HG03175 (cell line): ENCODE measurements around the gene CSF3R.
"Not testable (repeated sequence)": the region's sequence is repeated elsewhere in the genome, so short reads cannot be mapped to it uniquely, and the experiment has no call there.

Source experiments
- ATAC-seq: cut with Tn5 transposase; IDR thresholded peaks from one replicate; pipeline ENCODE4 v1.9.1; 2021; ENCODE audit warnings: mild to moderate bottlenecking, moderate library complexity; ENCODE audit not compliant: unreplicated experiment

CSF3R gene

DNA sequence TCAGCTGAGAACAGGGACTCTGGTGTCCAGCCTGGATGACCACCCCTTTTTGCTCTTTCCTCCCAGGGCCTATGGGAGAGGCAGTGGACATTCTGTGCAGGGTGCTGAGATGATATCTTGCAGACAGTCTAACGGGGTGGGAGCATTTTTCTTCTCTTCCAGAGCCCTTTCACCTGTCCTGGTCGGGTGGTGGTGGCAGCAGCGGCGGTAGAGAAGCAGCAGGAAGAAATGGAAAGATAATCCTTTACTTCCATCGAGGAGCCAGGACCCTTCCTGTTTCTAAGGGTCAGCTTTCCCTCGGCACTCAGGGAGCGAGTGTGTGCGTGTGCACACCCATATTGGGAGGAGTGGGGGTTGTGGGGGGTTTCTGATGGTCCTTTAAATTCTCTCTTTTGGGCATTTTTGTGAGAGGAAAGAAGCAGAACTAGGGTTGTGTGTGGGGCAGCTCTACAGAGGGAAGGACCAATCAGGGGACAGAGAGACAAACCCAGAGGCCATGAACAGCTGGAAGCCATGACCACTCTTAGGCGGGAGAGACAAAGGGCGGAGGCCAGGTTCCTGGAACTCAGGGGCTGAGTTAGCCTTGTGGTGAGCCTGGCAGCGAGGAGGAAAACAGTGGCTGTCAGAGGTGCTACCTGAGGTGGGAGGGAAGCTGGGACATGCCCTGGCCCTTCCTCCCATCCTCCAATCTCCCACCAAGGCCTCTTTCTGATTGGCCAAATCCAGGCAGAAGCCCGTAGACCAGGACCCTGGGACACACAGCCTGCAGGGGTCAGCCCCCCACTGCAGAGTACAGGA is 31.2 kb upstream of the CSF3R start:
- ATAC-seq: no peak

DNA sequence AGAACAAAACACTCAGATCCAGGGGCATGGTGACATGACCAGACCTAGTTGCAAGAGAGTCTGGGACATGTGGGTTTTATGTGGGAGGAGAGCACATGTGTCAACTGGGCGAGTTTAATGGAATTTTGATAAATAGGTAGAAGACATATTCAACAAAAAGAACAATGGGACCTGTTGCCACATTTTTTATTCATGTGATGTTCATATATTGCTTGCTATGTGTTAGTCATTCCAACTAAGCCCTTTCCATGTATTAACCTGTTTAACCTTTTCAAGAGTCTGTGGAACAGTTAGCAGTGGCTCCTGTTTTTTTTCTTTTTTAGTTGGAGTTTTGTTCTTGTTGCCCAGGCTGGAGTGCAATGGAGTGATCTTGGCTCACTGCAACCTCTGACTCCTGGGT is 30.1 kb upstream of the CSF3R start:
- no peak for ATAC-seq

DNA sequence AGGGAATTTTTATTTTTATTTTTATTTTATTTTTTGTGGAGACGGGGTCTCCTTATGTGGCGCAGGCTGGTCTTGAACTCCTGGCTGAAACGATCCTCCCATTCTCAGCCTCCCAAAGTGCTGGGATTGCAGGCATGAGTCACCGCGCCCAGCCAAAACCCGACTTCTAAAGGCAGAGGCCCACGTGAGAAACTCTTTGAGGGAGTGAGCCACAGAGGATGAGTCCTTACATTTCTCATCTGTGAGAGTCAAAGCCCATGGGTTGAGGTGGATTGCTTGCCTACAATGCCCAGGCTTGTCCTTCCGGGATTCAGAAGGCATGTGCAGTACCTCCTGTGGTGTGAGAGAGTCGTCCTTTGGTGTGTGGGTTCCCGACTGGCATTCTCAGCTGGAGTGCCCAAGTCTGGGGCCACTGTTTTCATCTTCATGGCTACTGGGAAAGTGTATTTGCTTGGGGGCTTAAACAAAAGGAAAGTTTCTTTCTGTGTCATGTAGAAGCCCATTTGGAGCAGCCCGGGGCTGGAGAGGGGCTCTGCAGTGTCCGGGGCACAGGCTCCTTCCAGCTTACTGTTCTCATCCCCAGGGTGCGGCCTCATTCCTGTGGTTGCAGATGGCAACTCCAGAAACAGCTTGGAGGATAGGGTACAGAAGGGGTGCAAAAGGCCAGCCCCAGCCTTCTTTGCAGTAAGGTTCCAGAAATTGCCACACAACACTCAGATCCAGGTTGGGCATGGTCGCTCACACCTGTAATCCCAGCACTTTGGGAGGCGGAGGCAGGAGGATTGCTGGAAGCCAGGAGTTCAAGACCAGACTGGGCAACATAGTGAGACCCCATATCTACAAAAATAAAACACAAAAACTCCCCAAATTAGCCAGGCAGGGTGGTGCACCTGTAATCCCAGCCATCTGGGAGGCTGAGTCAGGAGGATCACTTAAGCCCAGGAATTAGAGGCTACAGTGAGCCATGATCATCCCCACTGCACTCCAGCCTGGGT is 29.4 kb upstream of the CSF3R start:
- ATAC-seq: no peak

DNA sequence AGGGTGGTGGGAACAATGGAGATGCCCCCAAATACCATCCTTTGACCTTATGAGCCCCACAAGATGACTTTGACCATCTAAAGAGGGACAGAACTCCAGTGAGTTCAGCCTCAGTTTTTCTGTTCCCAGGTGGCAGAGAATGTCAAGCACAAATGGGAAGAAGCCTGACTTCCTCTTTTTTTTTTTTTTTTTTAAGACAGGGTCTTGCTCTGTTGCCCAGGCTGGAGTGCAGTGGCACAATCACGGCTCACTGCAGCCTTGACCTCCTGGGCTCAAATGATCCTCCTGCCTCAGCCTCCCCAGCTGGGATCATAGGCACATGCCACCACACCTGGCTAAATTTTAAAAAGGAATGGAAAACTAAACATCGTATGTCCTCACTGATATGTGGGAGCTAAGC is 28.5 kb upstream of the CSF3R start:
- not testable (repeated sequence) for ATAC-seq

DNA sequence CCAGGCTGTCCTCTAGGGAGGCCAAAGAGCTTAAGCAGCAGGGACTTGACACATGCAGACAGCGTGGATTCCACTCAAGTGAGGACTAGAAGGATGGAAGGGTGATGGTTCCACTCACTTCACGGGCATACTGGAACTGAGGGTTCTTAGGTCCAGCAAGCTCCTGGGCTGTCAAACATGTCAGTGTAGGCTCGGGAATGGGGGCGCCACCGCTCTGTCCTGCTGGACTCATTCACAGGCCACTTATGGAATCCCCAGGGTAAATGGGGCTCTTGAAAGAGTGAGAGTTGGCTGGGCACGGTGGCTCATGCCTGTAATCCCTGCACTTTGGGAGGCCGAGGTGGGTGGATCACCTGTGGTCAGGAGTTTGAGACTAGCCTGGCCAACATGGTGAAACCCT is 27.7 kb upstream of the CSF3R start:
- ATAC-seq: no peak

DNA sequence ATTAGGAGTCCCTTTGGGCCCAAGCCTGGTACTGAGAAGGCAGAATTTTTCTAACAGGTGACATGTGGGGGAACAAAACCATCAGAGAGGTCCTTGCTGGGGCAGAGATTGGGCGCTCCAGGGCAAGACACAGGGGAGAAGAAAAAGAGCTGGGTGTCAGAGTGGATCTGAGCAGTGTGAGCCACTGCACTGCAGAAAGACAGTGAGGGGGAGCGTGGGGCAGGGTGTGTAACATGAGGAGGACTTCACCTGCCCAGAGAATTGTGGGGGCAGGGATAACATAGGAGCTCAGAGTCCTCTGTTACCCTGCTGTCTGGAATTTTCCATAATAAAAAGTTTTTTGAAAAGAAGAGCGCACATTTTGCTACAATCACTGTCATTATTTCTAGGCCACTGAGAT is 25.5 kb upstream of the CSF3R start:
- no peak for ATAC-seq

DNA sequence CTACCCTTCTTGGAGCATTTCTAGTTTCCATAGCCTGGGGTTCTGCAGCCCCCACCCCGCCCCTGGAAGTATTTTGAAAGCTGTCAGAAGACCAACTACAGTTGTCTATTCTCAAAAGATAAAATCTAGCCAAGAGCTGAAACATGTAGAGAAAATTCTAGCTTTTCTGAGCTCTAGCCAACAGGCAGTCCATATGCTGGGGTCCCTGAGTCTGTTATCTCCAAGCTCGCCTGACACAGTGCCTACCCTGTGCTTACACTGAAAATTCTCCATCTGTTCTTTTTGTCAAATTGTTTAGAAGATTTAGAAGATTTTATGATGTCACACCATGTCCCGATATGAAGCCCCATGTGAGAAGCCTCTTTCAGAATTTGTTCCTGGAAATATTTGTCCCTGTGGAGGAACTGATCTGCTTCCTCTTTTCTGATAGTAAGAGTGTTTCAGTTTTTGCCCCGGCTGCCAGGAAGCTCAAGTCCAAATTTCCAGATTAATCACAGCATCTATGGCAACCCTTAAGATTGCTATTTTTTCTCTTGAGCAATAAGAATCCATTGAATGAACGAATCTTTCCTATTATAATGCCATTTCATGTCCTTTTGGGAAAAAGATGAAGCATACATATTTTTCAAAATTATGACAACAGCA is 23.7 kb upstream of the CSF3R start:
- ATAC-seq: no peak

DNA sequence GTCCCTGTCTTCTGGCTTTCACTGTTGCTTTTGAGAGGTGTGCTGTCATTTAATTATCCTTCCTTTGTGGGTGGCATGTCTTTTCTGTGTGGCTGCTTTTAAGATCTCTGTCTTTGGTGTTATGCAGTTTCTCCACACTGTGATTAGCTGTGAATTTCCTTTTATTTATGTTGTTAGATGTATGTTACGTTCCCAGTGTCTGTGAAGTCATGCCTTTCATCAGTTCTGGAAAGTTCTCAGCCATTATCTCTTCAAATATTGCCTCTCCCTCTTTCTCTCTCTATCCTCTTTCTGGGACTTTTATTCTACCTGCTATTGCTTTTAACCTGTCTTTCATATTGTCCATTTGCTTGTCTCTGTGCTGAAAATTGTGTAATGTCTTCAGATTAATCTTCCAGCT is 21.0 kb upstream of the CSF3R start:
- ATAC-seq: no peak

DNA sequence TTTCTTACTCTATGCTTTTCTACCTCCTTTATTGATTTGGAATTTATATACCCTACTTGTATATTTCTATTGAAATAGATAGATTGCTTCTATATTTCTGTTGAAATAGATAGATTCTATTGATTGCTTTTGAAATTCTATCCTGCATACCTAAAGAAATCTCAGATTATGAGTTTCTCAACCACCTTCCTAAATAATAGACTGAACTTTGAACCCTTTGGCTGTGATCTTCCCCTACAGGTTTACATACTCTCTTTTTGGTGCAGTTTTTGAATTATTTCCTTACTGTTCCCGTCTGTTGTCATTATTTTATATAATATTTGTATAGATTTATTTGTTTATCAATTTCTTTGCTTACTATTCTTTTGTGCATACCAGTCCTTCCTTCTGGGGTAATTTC is 20.4 kb upstream of the CSF3R start:
- ATAC-seq: no peak

DNA sequence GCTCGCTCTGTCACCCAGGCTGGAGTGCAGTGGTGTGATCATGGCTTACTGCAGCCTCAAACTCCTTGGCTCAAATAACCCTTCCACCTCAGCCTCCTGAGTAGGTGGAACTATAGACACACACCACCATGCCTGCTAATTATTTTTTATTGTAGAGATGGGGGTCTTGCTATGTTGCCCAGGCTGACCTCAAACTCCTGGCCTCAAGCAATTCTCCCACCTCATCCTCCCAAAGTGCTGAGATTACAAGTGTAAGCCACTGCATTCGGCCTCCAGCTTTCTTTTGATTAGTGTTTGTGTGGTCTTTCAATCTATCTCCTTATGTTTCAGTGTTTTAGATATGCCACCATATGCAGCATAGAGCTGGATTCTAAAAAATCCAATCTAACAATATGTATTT is 19.9 kb upstream of the CSF3R start:
- ATAC-seq: no peak

DNA sequence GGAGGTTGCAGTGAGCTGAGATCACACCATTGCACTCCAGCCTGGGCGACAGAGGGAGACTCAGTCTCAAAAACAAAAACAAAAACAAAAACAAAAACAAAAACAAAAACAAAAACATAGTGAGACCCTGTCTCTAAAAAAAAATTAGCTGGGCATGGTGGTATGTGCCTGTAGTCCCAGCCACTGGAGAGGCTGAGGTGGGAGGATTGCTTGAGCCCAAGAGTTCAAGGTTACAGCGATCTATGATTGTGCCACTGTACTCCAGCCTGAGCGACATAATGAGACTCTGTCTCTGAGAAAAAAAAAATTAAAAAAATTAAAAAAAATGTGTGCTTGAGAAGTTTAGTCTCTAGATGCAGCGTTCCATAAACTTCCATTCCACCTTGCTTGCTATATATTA is 19.2 kb upstream of the CSF3R start:
- ATAC-seq: not testable (repeated sequence)

DNA sequence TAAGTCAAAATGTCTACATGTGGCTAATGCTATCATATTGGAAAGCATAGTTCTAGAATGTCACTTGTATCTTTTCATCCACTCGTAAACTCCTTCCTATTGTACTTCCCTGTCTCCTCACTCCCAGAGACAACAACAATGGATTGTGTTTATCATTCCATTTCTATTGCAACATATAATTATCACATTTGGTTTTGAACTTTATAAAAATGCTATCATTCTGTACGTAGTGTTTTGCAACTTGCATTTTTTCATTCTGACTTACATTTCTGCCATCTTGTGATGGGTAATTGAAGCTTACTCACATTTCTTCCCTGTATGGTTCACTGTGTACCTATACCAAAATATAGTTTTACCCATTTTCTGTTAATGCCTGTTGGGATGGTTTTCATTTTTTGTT is 14.5 kb upstream of the CSF3R start:
- ATAC-seq: no peak

DNA sequence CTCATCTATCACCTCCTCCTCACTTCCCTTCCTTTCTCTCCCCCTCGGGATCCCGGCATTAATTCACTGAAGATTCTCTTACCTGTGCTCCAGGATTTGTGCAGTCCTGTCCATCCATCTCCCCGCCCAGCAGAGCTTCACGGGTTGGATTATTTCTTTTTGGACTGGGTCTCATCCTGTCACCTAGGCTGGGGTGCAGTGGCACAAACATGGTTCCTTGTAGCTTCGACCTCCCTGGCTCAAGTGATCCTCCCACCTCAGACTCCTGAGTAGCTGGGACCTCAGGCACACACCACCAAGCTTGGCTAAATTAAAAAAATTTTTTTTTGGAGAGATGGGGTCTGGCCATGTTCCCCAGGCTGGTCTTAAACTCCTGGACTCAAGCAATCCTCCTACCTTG is 12.3 kb upstream of the CSF3R start:
- no peak for ATAC-seq

DNA sequence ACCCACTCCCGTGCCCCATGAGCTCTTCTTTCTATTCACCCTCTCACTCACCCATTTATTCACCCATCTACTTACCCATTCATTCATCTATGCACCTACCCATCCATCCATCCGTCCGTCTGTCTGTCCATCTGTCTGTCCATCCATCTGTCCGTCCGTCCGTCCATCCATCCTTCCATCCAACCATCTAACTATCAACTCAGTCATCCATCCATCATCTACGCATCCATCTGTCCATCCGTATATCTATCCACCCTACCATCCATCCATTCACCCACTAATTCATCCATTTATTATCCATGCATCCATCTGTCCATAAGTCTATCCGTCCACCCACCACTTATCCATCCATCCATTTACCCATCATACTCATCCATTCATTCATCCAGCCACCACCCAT is 10.8 kb upstream of the CSF3R start:
- no peak for ATAC-seq

DNA sequence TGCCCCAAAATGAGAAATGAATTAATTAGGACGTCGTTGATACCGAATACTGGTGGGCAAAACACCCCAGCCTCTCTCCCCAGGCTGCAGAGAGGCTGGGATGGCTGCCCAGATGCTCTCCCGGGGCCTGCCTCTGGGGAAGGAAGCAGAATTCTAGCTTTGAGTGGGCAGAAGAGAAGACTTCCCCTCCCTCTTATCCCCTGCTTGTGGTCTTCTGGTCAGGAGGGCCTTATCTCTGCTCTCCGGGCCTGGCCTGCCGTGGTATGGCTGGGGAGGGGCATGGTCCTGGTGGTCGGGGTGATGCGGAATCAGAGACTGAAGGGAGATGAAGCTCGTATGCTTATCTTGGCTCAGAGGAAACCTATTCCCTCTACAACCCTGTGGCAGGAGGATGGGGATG is 9.8 kb upstream of the CSF3R start:
- no peak for ATAC-seq

DNA sequence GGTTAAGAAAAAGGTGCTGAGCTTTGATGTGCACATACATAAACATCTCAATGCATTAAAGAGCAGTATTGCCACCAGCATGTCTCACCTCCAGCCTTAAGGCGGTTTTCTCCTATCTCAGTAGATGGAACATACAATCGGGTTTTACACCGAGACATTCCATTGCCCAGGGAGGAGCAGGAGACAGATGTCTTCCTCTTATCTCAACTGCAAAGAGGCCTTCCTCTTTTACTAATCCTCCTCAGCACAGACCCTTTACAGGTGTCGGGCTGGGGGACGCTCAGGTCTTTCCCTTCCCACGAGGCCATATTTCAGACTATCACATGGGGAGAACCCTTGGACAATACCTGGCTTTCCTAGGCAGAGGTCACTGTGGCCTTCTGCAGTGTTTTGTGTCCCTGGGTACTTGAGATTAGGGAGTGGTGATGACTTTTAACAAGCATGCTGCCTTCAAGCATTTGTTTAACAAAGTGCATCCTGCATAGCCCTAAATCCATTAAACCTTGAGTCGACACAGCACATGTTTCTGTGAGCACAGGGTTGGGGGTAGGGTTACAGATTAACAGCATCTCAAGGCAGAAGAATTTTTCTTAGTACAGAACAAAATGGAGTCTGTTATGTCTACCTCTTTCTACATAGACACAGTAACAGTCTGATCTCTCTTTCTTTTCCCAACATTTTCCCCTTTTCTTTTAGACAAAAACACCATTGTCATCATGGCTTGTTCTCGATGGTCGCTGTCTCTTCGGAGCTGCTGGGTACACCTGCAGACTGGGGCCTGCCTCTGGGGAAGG is 6.7 kb upstream of the CSF3R start:
- not testable (repeated sequence) for ATAC-seq

DNA sequence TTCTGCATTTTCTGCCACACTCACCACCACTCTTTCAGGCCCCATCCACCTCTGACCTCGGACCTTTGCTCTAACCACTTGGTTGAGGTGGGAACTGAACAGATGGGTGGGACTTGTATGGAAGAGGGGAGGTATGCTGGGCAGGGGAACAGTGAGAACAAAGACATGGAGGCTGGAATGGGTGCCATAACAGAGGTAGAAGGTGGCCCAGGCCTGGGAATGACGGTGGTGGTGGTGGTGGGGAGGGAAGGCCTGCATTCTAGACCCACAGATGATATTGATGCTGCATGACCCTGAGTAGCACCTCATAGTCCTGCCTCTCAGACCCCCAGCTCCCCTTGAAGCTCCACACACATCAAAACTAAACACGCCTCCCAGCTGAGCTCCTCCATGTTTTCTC is 5.2 kb upstream of the CSF3R start:
- no peak for ATAC-seq

DNA sequence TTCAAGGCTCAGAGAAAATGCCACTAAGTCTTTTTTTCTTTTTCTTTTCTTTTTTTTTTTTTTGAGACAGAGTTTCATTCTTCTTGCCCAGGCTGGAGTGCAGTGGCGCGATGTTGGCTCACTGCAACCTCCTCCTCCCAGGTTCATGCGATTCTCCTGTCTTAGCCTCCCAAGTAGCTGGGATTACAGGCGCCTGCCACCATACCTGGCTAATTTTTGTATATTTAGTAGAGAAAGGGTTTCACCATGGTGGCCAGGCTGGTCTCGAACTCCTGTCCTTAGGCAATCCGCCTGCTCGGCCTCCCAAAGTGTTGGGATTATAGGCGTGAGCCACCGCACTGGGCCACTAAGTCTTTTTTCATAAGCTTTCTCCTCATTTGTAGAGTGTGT is 4.6 kb upstream of the CSF3R start:
- not testable (repeated sequence) for ATAC-seq

DNA sequence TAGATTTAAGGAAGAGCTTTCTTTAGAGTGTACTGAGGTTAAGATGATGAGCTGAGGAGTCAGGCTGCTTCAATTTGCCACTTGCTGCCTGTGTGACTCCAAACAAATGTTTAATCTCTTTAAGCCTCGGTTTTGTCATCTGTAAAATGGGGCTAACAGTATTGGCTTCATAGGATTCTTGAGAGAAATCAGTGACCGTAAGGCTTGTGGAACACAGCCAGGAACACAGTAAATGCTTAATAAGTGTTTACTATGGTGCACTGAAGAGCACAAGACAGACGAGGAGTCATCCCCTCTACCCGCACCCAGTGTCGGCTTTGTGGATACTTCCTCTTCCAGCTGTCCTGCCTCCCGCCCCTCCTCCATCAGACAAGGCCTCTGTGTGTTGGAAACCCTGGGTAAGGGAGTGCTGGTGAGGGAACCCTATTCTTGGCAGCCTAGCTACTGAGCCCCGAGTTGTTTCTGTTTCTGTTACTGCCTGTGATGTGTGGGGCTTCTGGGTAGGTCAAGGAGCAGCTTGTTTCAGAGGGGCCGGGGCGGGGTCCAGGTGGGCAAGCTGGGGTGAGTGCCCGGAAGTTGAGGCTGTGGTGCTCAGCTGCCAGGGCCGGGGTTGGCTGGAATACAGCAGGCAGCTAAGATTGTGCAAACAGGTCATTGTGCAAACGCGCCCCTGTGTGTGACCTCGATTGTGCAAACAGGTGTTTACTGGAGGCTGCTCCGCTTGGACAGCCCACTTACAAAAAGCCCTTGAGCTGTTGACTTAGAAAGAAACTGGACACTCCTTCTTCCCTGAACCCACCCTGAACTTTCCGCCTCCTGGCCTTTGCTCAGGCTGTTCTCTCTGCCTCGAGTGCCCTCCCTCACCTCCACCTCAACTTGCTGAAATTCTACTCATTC is 4.0 kb upstream of the CSF3R start:
- ATAC-seq: no peak

DNA sequence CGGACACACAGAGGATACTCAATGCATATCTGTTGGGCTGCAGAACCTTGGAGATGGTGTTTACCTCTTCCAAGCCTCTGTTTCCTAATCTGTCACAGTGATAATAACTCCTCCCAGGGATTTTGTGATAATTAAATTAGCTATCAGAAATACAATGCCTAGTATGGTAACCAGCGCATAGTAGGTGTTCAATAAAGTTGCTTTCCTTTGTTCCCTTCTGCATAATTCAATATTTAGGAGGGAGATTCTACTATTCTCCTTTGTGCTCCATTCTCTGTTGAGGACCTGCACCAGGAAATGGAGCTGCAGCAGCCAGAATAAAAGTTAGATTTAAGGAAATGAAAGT is 3.4 kb upstream of the CSF3R start:
- ATAC-seq: no peak
